ENCODE measurements around the gene SLIT3.

DNA sequence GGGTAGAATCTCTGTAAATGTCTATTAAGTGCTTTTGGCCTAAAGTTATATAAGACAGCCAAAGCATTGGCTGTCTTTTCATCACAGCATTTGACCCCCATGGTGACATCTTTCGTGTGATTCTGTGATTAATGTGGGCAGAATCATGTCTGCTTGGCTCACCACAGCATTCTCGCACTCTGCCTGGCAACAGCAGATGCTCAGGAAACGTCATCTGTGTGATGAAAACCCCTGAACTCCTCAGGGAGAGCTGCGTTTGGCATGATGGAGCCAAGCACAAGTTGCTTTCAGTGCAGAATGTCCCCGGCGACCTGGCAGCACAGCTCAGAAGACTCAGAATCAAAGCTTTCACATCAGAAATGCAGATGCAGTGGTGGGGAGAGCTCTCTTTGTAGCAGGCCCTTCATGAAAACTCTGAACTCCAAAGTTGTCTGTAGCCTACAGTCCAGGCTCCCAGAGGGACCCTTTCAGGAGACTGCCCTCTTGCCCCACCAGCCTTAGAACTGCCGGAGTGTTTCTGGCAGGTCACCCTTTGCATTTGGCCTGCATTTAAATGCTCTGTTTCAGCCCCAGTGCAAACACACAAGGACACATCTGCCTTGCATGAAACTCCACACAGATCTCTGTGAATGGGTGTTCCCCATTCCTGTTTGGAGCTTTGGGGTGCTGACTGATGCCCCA is 566.2 kb downstream of the SLIT3 start:
- TF ChIP-seq CTCF (IDR thresholded peaks at IDR 0.05) (no peak), POLR2A (IDR thresholded peaks at IDR 0.05) (no peak)

Measured in Peyer's patch (tissue), 4 donors.